NCI-H524 treated with DMSO at 0.1 percent for 48 hours (cell line): ENCODE measurements around the gene CREB3.

Experiments
- DNase-seq: peaks from one replicate; lab custom pipeline; 2025; lab: John Stamatoyannopoulos, UW

CREB3 gene

DNA sequence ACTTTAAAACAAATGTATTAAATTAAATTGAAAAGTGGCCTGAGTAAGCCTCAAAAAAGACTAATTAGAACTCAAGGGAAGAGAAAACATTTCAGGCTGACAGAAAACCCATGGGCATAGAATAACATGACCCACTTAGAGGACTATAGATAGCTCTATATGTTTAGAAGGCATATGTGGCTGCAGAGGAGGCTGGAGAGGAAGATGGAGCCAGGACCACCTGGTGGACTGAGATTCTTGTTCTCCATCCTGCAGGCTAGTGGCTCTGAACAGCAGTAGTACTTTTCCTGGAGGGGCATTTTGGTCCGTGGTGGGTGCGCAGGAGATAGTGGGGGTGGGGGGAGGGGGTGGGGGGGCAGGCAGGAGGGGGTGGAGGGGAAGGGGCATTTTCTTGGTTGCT, 48.6 kb downstream of the CREB3 start:
- DNase-seq = no peak

DNA sequence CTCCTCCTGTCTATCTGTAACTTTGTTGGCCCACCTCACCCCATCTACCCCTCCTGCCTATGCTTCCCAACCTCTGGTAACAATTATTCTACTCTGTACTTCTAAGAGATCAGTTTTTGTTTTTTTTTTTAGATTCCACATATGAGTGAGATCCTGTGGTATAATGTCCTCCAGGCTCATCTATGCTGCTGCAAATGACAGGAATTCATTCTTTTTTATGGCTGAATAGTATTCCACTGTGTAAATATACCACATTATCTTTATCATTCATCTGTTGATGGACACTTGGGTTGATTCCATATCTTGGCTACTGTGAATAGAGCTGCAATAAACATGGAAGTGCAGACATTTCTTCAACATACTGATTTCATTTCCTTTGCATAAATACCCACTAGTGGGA, 51.0 kb downstream of the CREB3 start:
- DNase-seq = no peak
